ENCODE measurements around the gene RMRP. TPM values are rescaled to one million over a fixed set of nuclear protein-coding genes. Genes with fewer than 3 reads are reported as not detected.

Gene RMRP
- total RNA-seq, 2 experiments from 2014 or later, result 12,624 to 26,575 TPM

GRCh38 chr9:35617548-35617947, 40.3 kb downstream of the RMRP start:
- H3K9me2 ChIP-seq (ENCODE audit: insufficient read depth, low read length), result no peaks in the 10 kb centered on the region
- peaks cover 20% of the 10 kb centered on the region for H3K36me3 ChIP-seq (ENCODE audit: insufficient read depth, low read length)
- H3K9me3 ChIP-seq (ENCODE audit: low read length), result no peaks in the 10 kb centered on the region
- peaks cover 6% of the 10 kb centered on the region; the same call in 1 of the 2 replicates for H3K79me2 ChIP-seq (ENCODE audit: insufficient read depth, low read depth, low read length)
- peak overlapping the region; percentile 69 for H3K4me3 ChIP-seq (ENCODE audit: low read depth, low read length, poor library complexity, severe bottlenecking)
- H3K4me1 ChIP-seq (ENCODE audit: insufficient read depth, low read length, poor library complexity, severe bottlenecking), result peaks cover 67% of the 10 kb centered on the region
- intact Hi-C loops (cut with micrococcal nuclease; ENCODE audit: unreplicated experiment), result loop anchor here (5.0 kb wide), 2 partner anchors 140 to 500 kb away; partner anchors contain the start of gene ATOSB
- peak overlapping the region; percentile 90 for H3K4me2 ChIP-seq (ENCODE audit: low read length)
- ChIA-PET CTCF (ENCODE audit: unreplicated experiment) (interaction anchor here (0.7 to 1.3 kb wide), 5 partner anchors 14 to 47 kb away, joined by 3 to 4 read pairs (median 3); partner anchors contain the start of gene ARHGEF39), POLR2A (interaction anchor here (0.9 to 11.0 kb wide), 10 partner anchors 10 to 79 kb away, joined by 3 to 110 read pairs (median 5); partner anchors contain the start of genes ARHGEF39 and SIT1)
- no peak for DNase-seq (ENCODE audit: low spot score)
- H4K20me1 ChIP-seq (ENCODE audit: insufficient read depth, low read length), result no peaks in the 10 kb centered on the region
- no peak for TF ChIP-seq EZH2phosphoT487 (IDR thresholded peaks at IDR 0.05; ENCODE audit: borderline replicate concordance, low read depth, low read length)
- peak; percentile 10 for TF ChIP-seq CTCF (conservative IDR thresholded peaks at IDR 0.05; ENCODE audit: low read length)
- H2AFZ ChIP-seq (ENCODE audit: low read length), result peak overlapping the region; percentile 25; the same call in 1 of the 2 replicates
- peak overlapping the region; percentile 92 for H3K27ac ChIP-seq (ENCODE audit: low read depth, low read length, poor library complexity, severe bottlenecking)
- BruUV-seq (replicated peaks), result TSS peak; percentile 88

- H3K9me2 ChIP-seq (ENCODE audit: insufficient read depth, low read length), result no peaks in the 10 kb centered on the region
- no peaks in the 10 kb centered on the region for H3K9me3 ChIP-seq (ENCODE audit: low read length)
- DNase-seq (ENCODE audit: low spot score), result peak; percentile 79
- intact Hi-C loops (cut with micrococcal nuclease; ENCODE audit: unreplicated experiment), result loop anchor here (5.0 kb wide), 2 partner anchors 140 to 500 kb away; partner anchors contain the start of gene ATOSB
- BruUV-seq (replicated peaks), result no TSS peak
- H3K4me1 ChIP-seq (ENCODE audit: insufficient read depth, low read length, poor library complexity, severe bottlenecking), result peaks cover 63% of the 10 kb centered on the region
- POLR2A ChIA-PET, result interaction anchor here (0.8 to 11.0 kb wide), 9 partner anchors 9 to 80 kb away, joined by 3 to 110 read pairs (median 5); partner anchors contain the start of genes ARHGEF39 and SIT1
- H2AFZ ChIP-seq (ENCODE audit: low read length), result peak overlapping the region; percentile 25; the same call in 1 of the 2 replicates
- H3K4me2 ChIP-seq (ENCODE audit: low read length), result peak overlapping the region; percentile 90
- peak overlapping the region; percentile 92 for H3K27ac ChIP-seq (ENCODE audit: low read depth, low read length, poor library complexity, severe bottlenecking)
- CTCF ChIA-PET (ENCODE audit: unreplicated experiment), result interaction anchor here (1.0 to 1.3 kb wide), 5 partner anchors 13 to 111 kb away, joined by 3 to 4 read pairs (median 3); partner anchors contain the start of gene ARHGEF39
- H3K36me3 ChIP-seq (ENCODE audit: insufficient read depth, low read length), result peaks cover 27% of the 10 kb centered on the region
- H3K4me3 ChIP-seq (ENCODE audit: low read depth, low read length, poor library complexity, severe bottlenecking), result peak overlapping the region; percentile 69
- H3K79me2 ChIP-seq (ENCODE audit: insufficient read depth, low read depth, low read length), result peaks cover 6% of the 10 kb centered on the region; the same call in 1 of the 2 replicates
- H4K20me1 ChIP-seq (ENCODE audit: insufficient read depth, low read length), result no peaks in the 10 kb centered on the region
- TF ChIP-seq EZH2phosphoT487 (IDR thresholded peaks at IDR 0.05; ENCODE audit: borderline replicate concordance, low read depth, low read length) (no peak), CTCF (conservative IDR thresholded peaks at IDR 0.05; ENCODE audit: low read length) (peak; percentile 65)
Observed at GRCh38 chr9:35616681-35617459, 40.9 kb downstream of the RMRP start.
